ENCODE measurements around the gene VSIG2.

VSIG2 gene

DNA sequence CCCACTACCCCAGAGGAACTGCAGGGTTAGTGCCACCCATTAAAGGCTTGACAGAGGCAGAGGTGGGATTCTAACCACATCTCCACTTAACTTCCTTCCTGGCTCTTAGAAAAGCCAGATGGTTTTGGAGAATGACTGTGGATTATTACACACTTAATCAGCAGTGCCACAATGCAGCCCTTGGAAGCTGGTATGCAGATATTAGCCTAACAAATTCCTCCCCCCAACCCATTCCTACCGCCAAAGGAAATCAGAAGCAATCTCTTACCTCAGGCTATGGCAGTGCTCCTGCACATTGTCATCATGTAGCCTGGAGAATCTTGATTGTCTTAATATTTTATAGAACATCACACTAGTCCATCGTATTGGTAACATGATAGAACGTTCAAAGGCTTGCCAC, 35.5 kb downstream of the VSIG2 start:
- no peak overlapping the region for H3K4me3 ChIP-seq (replicated peaks; ENCODE audit: low read depth, low read length)
- TF ChIP-seq, protein P1, sequence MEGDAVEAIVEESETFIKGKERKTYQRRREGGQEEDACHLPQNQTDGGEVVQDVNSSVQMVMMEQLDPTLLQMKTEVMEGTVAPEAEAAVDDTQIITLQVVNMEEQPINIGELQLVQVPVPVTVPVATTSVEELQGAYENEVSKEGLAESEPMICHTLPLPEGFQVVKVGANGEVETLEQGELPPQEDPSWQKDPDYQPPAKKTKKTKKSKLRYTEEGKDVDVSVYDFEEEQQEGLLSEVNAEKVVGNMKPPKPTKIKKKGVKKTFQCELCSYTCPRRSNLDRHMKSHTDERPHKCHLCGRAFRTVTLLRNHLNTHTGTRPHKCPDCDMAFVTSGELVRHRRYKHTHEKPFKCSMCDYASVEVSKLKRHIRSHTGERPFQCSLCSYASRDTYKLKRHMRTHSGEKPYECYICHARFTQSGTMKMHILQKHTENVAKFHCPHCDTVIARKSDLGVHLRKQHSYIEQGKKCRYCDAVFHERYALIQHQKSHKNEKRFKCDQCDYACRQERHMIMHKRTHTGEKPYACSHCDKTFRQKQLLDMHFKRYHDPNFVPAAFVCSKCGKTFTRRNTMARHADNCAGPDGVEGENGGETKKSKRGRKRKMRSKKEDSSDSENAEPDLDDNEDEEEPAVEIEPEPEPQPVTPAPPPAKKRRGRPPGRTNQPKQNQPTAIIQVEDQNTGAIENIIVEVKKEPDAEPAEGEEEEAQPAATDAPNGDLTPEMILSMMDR (IDR thresholded peaks at IDR 0.05; ENCODE audit: low read length, missing control alignments) = no peak
- DNase-seq (ENCODE audit: low read depth) = peak; percentile 26

DNA sequence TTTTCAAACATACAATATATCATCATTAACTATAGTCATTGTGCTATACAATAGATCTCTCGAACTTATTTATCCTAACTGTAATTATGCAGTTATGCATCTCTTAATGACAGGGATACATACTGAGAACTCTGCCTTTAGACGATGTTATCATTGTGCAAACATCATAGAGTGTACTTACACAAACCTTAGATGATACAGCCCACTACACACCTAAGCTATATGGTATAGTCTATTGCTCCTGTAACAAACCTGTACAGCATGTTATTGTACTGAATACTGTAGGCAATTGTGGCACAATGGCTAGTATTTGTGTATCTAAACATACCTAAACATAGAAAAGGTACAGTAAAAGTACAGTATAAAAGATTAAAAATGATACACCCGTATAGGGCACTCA, 39.7 kb downstream of the VSIG2 start:
- no peak for DNase-seq (ENCODE audit: low read depth)
- no peak overlapping the region for H3K4me3 ChIP-seq (replicated peaks; ENCODE audit: low read depth, low read length)
- TF ChIP-seq, protein P1 (IDR thresholded peaks at IDR 0.05; ENCODE audit: low read length, missing control alignments) = no peak

DNA sequence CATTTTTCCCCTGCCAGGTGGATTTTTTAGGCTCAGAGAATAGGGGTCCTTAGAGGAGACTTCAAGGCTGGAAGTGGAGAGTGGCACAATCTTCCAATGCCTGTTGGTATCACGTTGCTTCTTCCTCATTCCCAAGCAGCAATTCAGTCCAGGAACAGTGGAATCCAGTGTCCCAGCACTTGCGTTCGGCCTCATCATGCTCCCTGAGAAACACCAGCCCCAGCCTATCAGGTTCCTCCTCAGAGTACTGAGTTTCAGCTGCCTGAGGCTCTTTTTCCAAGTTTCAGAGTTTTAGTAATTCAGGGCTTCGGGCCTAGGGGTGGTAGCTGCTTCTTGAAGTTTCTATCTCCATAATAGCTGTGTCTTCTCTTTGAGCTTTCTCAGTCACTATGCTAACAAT, 44.2 kb downstream of the VSIG2 start:
- TF ChIP-seq, protein P1 (IDR thresholded peaks at IDR 0.05; ENCODE audit: low read length, missing control alignments) = no peak
- DNase-seq (ENCODE audit: low read depth) = no peak

DNA sequence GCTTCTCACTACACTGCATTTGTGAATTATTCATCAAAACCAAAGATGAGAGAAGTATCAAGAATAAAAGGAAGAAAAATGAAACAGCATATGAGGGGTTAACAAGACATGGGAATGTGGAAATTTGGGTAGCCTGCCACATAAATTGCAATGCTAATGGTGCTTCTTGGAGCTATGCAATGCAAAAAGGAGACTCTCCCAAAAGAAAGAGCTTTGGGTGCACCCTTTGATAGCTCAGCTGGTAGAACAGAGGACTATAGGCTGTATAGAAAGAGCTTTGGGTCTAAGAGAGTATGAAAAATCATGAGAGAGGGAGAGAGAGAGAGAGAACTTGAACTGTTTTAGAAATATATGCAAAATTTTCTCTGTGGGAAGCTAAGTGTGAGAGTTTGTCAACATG, 52.0 kb downstream of the VSIG2 start:
- no peak for DNase-seq (ENCODE audit: low read depth)
- TF ChIP-seq, protein P1 (IDR thresholded peaks at IDR 0.05; ENCODE audit: low read length, missing control alignments) = no peak
- H3K4me3 ChIP-seq (replicated peaks; ENCODE audit: low read depth, low read length) = no peak overlapping the region

More for the DNA sequence above, 44.2 kb downstream of the VSIG2 start:
- no peak overlapping the region for H3K4me3 ChIP-seq (replicated peaks; ENCODE audit: low read depth, low read length)

DNA sequence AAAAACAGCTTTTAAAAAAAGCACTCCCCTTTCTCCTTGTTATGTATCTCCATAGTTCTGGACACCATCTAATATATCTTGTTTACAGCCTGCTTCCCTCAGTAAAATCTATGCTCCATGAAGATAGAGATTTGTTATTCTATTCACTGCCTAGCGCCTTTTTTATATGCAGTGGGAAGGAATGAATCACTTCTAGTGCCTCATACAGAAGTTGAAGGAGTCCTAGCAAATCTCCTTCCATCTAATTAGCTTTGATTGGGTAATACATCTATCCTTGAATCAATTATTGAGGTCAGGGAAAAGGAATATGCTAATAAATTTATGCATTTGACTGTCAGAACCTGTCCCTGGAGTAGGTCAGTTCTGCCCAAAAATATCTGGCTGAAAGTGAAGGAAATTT, 52.5 kb downstream of the VSIG2 start:
- no peak for DNase-seq (ENCODE audit: low read depth)
- TF ChIP-seq, protein P1 (IDR thresholded peaks at IDR 0.05; ENCODE audit: low read length, missing control alignments) = no peak
- H3K4me3 ChIP-seq (replicated peaks; ENCODE audit: low read depth, low read length) = no peak overlapping the region

Measured in fibroblast of pulmonary artery (primary cell).